GM19324 (cell line): ENCODE results near the gene IQCH.

Experiments used
- ATAC-seq: cut with Tn5 transposase; IDR thresholded peaks from one replicate; pipeline ENCODE4 v1.9.1; 2021; ENCODE audit warnings: mild to moderate bottlenecking, moderate library complexity; ENCODE audit not compliant: unreplicated experiment, low FRiP score

Gene IQCH

GRCh38 chr15:67296188-67296587 is 41.6 kb downstream of the IQCH start:
- no peak for ATAC-seq

GRCh38 chr15:67296684-67297083 is 42.1 kb downstream of the IQCH start:
- ATAC-seq, result no peak

- ATAC-seq, result no peak
Observed at GRCh38 chr15:67300266-67301025, 45.9 kb downstream of the IQCH start.

- ATAC-seq, result no peak
Observed at GRCh38 chr15:67303490-67304363, 49.1 kb downstream of the IQCH start.

- ATAC-seq, result no peak
Observed at GRCh38 chr15:67304778-67305177, 50.2 kb downstream of the IQCH start.

GRCh38 chr15:67305506-67305905 is 50.9 kb downstream of the IQCH start:
- no peak for ATAC-seq

GRCh38 chr15:67307156-67307555 is 52.6 kb downstream of the IQCH start:
- no peak for ATAC-seq

GRCh38 chr15:67307889-67308597 is 53.5 kb downstream of the IQCH start:
- ATAC-seq, result no peak

- no peak for ATAC-seq
Observed at GRCh38 chr15:67311731-67312130, 57.1 kb downstream of the IQCH start.

- ATAC-seq, result no peak
Observed at GRCh38 chr15:67319961-67320360, 65.4 kb downstream of the IQCH start.

- ATAC-seq, result no peak
Observed at GRCh38 chr15:67321352-67321751, 66.8 kb downstream of the IQCH start.

GRCh38 chr15:67322481-67322880 is 67.9 kb downstream of the IQCH start:
- ATAC-seq, result no peak

GRCh38 chr15:67327312-67327711 is 72.7 kb downstream of the IQCH start:
- ATAC-seq, result no peak

GRCh38 chr15:67327737-67328136 is 73.2 kb downstream of the IQCH start:
- no peak for ATAC-seq

GRCh38 chr15:67329984-67330733 is 75.6 kb downstream of the IQCH start:
- ATAC-seq, result no peak

GRCh38 chr15:67331676-67332075 is 77.1 kb downstream of the IQCH start:
- ATAC-seq, result no peak

GRCh38 chr15:67335026-67335425 is 80.4 kb downstream of the IQCH start:
- ATAC-seq, result no peak

- no peak for ATAC-seq
Observed at GRCh38 chr15:67335534-67336222, 81.1 kb downstream of the IQCH start.

GRCh38 chr15:67340630-67341029 is 86.0 kb downstream of the IQCH start:
- ATAC-seq, result no peak

- ATAC-seq, result no peak
Observed at GRCh38 chr15:67341539-67341938, 87.0 kb downstream of the IQCH start.
